Gastroesophageal sphincter (tissue), 4 donors: ENCODE measurements around the gene NAPG. TPM values are rescaled to one million over a fixed set of nuclear protein-coding genes. Genes with fewer than 3 reads are reported as not detected.
"Not testable (repeated sequence)": the region's sequence is repeated elsewhere in the genome, so short reads cannot be mapped to it uniquely, and the experiment has no call there.

Experiments
- ATAC-seq: fragments of 150-250 bp; one replicate; pipeline ENCODE4 v1.9.1; 2016; ENCODE audit warnings: mild to moderate bottlenecking, moderate library complexity
- H3K27ac ChIP-seq, 4 donors: fragments of 200-600 bp; sonication (generic) in 3 of 4; 1 replicate in 3 of 4; 2 replicates in 1 of 4; pipeline ENCODE4 v1.5.1; 2016 to 2019
- H3K27me3 ChIP-seq: fragments of 200-600 bp; sonication (generic); one replicate; pipeline ENCODE4 v1.5.1; 2019
- H3K36me3 ChIP-seq, 2 donors: fragments of 200-600 bp; sonication (generic); one replicate each; pipeline ENCODE4 v1.5.1; 2019; ENCODE audit warnings: control low read depth in 1 of 2
- H3K4me1 ChIP-seq, 3 donors: fragments of 200-600 bp; sonication (generic); 1 replicate in 2 of 3; 2 replicates in 1 of 3; pipeline ENCODE4 v1.5.1; 2016 to 2019; ENCODE audit warnings: control low read depth in 2 of 3
- H3K4me3 ChIP-seq, 2 donors: fragments of 200-600 bp; sonication (generic); one replicate each; pipeline ENCODE4 v1.5.1; 2019; ENCODE audit warnings: mild to moderate bottlenecking in 1 of 2, moderate library complexity in 1 of 2
- H3K9me3 ChIP-seq, 3 donors: fragments of 200-600 bp; sonication (generic); one replicate each; pipeline ENCODE4 v1.5.1; 2017 to 2019; ENCODE audit warnings: control low read depth in 2 of 3
- EP300 ChIP-seq: sonication (generic); formaldehyde crosslinking; IDR thresholded peaks from one replicate; pipeline ENCODE4 v1.6.1; 2017; ENCODE audit warnings: antibody characterized with exemption, mild to moderate bottlenecking
- POLR2A ChIP-seq, 2 donors: fragments of 450-650 bp; IDR thresholded peaks; one replicate each; pipeline ENCODE4 v1.6.1; 2017; ENCODE audit warnings: antibody characterized with exemption in 2 of 2, mild to moderate bottlenecking in 2 of 2, moderate library complexity in 1 of 2
- POLR2AphosphoS5 ChIP-seq: sonication (generic); formaldehyde crosslinking; IDR thresholded peaks from one replicate; pipeline ENCODE4 v1.6.1; 2017; ENCODE audit warnings: antibody characterized with exemption
- WGBS, 2 donors: methylation state at CpG; one replicate each; pipeline ENCODE4 v1.1.5; 2018; ENCODE audit warnings: low coverage in 1 of 2; 5-methylcytosine and 5-hydroxymethylcytosine counted together
- total RNA-seq, 4 donors: library from RNA; depleted of rRNA; stranded (reverse); fragments of >200 nt; gene quantifications; one replicate each; pipeline ENCODE4 v1.1.0, GENCODE V29; 2016
- TF ChIP-seq, protein P1 (sequence below), 4 experiments: fragments of 200-600 bp in 2 of 4; fragments of 450-650 bp in 2 of 4; sonication (generic) in 1 of 4; IDR thresholded peaks; one replicate each; pipeline ENCODE4 v1.5.1; 2017 to 2019; ENCODE audit warnings: antibody characterized with exemption in 4 of 4, mild to moderate bottlenecking in 2 of 4, moderate library complexity in 2 of 4

NAPG gene
- total RNA-seq, 4 donors from 2014 or later: 39.2 to 57.5 (median 45.0) TPM

DNA sequence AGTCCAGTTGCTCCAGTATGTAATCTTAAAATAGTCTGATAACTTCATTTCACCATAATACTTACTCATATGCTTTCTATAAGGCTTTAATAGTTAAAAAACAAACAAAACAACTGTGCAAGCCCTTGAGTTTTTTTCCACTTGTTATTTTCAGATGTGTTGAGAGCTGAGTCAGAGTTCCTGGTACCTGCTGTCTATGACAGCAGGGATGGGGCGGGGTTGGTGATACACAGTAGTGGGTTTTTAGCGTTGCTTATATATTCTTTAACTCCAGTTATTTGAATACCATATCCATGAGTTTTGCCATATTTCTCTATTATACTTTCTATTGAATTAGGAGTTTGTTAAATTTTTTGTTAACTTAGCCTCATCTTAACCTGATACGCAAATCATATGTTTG lies 5.0 kb downstream of the NAPG start:
- 88 to 96% methylated on average over 3 of the region's 3 CpGs for WGBS, 2 donors
- Histone ChIP-seq H3K9me3 (no peaks in the 10 kb centered on the region), H3K27me3 (no peaks in the 10 kb centered on the region), H3K27ac (no peak overlapping the region), H3K36me3 (peaks cover 0 to 6% of the 10 kb centered on the region in 2 donors), H3K4me3 (no peak overlapping the region), H3K4me1 (peaks cover 0 to 52% (median 7%) of the 10 kb centered on the region in 3 donors)
- no peak for ATAC-seq
- TF ChIP-seq EP300 (no peak), POLR2AphosphoS5 (no peak), POLR2A (IDR thresholded peaks at IDR 0.05) (no peak)
- TF ChIP-seq, protein P1, sequence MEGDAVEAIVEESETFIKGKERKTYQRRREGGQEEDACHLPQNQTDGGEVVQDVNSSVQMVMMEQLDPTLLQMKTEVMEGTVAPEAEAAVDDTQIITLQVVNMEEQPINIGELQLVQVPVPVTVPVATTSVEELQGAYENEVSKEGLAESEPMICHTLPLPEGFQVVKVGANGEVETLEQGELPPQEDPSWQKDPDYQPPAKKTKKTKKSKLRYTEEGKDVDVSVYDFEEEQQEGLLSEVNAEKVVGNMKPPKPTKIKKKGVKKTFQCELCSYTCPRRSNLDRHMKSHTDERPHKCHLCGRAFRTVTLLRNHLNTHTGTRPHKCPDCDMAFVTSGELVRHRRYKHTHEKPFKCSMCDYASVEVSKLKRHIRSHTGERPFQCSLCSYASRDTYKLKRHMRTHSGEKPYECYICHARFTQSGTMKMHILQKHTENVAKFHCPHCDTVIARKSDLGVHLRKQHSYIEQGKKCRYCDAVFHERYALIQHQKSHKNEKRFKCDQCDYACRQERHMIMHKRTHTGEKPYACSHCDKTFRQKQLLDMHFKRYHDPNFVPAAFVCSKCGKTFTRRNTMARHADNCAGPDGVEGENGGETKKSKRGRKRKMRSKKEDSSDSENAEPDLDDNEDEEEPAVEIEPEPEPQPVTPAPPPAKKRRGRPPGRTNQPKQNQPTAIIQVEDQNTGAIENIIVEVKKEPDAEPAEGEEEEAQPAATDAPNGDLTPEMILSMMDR (IDR thresholded peaks at IDR 0.05): no peak

DNA sequence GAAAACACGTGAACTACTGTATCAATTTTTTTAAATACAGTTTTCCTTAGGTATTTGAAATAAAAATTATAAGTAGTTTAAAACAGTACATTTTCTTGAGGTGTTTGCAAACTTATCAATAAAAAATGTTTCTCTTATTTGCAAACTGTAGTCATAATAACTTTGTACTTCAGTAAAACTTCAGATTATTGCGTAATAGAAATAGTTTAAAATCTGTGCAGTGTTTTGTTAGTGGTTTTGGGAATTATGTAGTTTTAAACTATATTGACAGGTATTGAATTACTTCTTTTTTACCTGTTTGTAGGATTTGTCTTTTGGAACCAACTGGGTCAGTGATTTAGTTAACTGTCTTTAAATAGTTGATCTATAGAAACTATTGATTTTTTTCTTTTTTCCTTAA lies 7.3 kb downstream of the NAPG start:
- Histone ChIP-seq H3K27me3 (no peaks in the 10 kb centered on the region), H3K4me3 (no peak overlapping the region), H3K4me1 (peaks cover 0 to 33% (median 4%) of the 10 kb centered on the region in 3 donors), H3K9me3 (no peaks in the 10 kb centered on the region), H3K36me3 (peaks cover 0 to 7% of the 10 kb centered on the region in 2 donors), H3K27ac (no peak overlapping the region)
- ATAC-seq: no peak
- 77 to 96% methylated on average over 2 of the region's 2 CpGs for WGBS, 2 donors
- TF ChIP-seq EP300: no peak

DNA sequence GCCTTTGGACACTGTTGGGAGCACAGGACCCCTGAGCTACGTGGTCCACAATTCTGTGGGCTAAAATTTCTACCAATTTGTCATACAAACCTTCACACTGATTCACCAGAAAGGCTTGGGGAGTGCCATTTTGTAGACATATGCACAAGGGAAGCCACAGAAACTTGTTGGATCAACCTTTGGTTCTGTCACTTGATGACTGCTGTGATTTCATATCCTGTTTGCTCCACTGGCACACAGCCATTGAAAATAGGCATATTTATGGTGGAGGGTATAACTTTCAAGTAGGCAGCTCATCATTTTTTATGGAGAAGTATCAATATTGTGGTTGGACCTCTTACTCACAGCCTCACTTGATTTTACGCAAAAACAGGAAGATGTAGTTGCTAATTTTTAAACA lies 10.5 kb downstream of the NAPG start:
- TF ChIP-seq POLR2A (IDR thresholded peaks at IDR 0.05): no peak
- TF ChIP-seq, protein P1 (IDR thresholded peaks at IDR 0.05): no peak
- H3K27ac ChIP-seq: no peak overlapping the region
- WGBS, 2 donors: 88 to 90% methylated on average over 2 of the region's 2 CpGs

DNA sequence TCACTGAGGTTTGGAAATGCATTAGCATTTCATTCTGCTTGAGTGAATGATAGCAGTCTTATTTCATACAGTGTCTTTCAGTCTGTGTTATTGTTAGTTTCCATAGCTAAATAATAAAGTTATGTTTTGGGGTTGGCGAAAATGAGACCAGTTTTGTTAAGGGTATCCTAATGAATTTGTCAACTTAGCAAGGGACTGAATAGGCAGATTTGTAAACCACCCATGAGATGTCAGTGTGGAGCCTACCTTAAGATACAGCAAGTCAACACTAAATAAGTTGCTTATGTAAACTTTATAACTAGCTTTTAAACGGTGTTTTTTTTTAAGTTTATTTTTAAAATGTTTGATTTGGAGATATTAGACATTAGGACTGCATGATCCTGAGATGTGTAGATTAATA lies 11.9 kb downstream of the NAPG start:
- Histone ChIP-seq H3K4me1 (peaks cover 0 to 8% (median 0%) of the 10 kb centered on the region in 3 donors), H3K27ac (no peak overlapping the region), H3K27me3 (no peaks in the 10 kb centered on the region), H3K9me3 (no peaks in the 10 kb centered on the region), H3K4me3 (no peak overlapping the region), H3K36me3 (peaks cover 4 to 50% of the 10 kb centered on the region in 2 donors)
- 61 to 69% methylated on average over 2 of the region's 2 CpGs for WGBS, 2 donors
- no peak for TF ChIP-seq POLR2A (IDR thresholded peaks at IDR 0.05)
- TF ChIP-seq EP300: no peak
- TF ChIP-seq POLR2AphosphoS5: no peak
- TF ChIP-seq, protein P1 (IDR thresholded peaks at IDR 0.05): no peak
- ATAC-seq: no peak

More for the DNA sequence above, 10.5 kb downstream of the NAPG start:
- peaks cover 0 to 4% (median 0%) of the 10 kb centered on the region in 3 donors for H3K4me1 ChIP-seq
- H3K9me3 ChIP-seq: no peaks in the 10 kb centered on the region
- H3K27me3 ChIP-seq: no peaks in the 10 kb centered on the region
- H3K36me3 ChIP-seq: peaks cover 2 to 37% of the 10 kb centered on the region in 2 donors
- ATAC-seq: no peak
- no peak overlapping the region for H3K4me3 ChIP-seq

DNA sequence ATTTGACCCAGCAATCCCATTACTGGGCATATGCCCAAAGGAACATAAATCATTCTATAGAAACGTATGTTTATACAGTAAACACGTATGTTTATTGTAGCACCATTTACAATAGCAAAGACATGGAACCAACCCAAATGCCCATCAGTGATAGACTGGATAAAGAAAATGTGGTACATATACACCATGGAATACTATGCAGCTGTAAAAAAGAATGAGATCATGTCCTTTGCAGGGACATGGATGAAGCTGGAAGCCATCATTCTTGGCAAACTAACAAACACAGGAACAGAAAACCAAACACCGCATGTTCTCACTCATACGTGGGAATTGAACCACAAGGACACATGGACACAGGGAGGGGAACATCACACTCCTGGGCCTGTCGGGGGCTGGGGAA lies 13.3 kb downstream of the NAPG start:
- H3K4me3 ChIP-seq, H3K27me3 ChIP-seq, H3K9me3 ChIP-seq, H3K27ac ChIP-seq, ATAC-seq: not testable (repeated sequence)
- Histone ChIP-seq H3K36me3 (peaks cover 4 to 56% of the 10 kb centered on the region in 2 donors), H3K4me1 (peaks cover 0 to 21% (median 0%) of the 10 kb centered on the region in 3 donors)
- 89 to 100% methylated on average over 5 of the region's 5 CpGs for WGBS, 2 donors

DNA sequence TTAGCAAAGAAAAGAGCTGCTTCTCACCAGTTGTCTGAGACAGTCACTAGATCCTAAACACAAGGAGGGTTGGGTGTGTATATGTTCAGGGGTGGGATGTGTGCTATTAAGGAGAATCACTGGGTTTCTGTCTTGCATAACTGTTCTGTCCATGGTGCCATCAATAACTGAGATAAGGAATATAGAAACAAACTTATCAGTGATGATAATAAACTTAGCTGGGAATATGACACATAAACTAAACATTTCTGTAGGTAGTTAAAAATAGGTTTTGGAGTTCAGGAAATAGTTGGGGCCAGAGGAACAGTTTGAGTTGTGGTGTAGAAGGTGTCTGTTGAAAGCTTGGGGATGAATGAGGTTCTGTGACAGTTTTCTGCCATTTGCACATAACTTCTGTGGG lies 17.4 kb downstream of the NAPG start:
- H3K27ac ChIP-seq: no peak overlapping the region
- peaks cover 0 to 18% (median 0%) of the 10 kb centered on the region in 3 donors for H3K4me1 ChIP-seq
- H3K4me3 ChIP-seq: no peak overlapping the region
- no peaks in the 10 kb centered on the region for H3K27me3 ChIP-seq
- ATAC-seq: no peak
- H3K36me3 ChIP-seq: peaks cover 4 to 94% of the 10 kb centered on the region in 2 donors
- H3K9me3 ChIP-seq: no peaks in the 10 kb centered on the region
- TF ChIP-seq, protein P1 (IDR thresholded peaks at IDR 0.05): no peak
- no peak for TF ChIP-seq POLR2A (IDR thresholded peaks at IDR 0.05)
- no peak for TF ChIP-seq EP300
- TF ChIP-seq POLR2AphosphoS5: no peak
